Heart left ventricle (tissue), 13 donors: ENCODE results near the gene RFX2.

Source experiments
- POLR2A ChIP-seq, 2 donors: fragments of 450-650 bp; IDR thresholded peaks; one replicate each; pipeline ENCODE4 v1.6.1; 2017; ENCODE audit warnings: antibody characterized with exemption in 2 of 2, mild to moderate bottlenecking in 2 of 2, moderate library complexity in 2 of 2
- TF ChIP-seq, protein P1 (sequence below), 12 donors: fragments of 200-600 bp; sonication (generic) in 4 of 12; IDR thresholded peaks; one replicate each; pipeline versions ENCODE4 v1.5.0 to v1.8.0; 2018 to 2022; ENCODE audit warnings: antibody characterized with exemption in 12 of 12, mild to moderate bottlenecking in 5 of 12
- donor health status: ischemic (EF 13 %, LVEDD 7.1; RV severe dilation, severe dysfunction).
- donor health status: DM: no; HTN: yes; CAD: no.
- donor health status: DM: no; HTN: no; CAD: no.
- donor health status: ischemic (EF 25% LVEDD 6.9; RV normal size, moderate dysfunction).
- donor health status: ischemic (EF 25% LVEDD 5.7; RV mildly dilated, moderate dysfunction).
- donor health status: ischemic (EF 35%, LVEDD 5.7; RV mildly dilated, moderate dysfunction).
- donor health status: nonischemic (EF 11% LVEDD 7.7; RV severe dilation, severe dysfunction).
- donor health status: DM: yes; HTN: yes; CAD: no.
- donor health status: PGD.
- donor health status: ischemic (EF 29% LVEDD 5.4; RV normal size, mild dysfunction).
- donor health status: nonischemic (EF 23%, LVEDD 6.1; RV moderate dilation, normal function).

DNA sequence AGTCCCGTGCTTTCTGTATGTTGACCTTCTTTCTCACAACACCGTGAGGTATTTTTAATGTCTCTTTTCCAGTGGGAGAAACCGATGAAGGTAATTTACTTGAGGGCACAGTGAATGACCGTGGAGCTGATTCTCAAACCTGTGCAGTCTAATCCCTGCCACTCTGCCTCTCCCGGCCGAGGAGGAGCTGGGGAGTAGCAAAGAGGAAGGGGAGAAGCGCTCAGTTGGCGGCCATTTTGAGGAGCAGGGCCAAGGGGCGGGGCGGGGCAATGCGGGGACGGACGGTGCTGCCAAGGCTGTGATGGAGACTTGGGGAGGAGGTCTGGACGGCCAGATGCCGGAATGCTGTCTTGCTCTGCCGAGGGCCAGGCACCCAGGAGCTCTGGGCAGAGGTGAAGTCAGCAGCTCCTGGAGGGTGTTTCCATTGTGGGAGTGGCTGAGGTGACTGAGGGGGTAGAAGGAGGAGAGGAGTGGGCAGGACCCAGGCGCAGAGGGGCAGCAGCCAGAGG, 120.0 kb downstream of the RFX2 start:
- no peak for TF ChIP-seq POLR2A (IDR thresholded peaks at IDR 0.05)
- TF ChIP-seq, protein P1, sequence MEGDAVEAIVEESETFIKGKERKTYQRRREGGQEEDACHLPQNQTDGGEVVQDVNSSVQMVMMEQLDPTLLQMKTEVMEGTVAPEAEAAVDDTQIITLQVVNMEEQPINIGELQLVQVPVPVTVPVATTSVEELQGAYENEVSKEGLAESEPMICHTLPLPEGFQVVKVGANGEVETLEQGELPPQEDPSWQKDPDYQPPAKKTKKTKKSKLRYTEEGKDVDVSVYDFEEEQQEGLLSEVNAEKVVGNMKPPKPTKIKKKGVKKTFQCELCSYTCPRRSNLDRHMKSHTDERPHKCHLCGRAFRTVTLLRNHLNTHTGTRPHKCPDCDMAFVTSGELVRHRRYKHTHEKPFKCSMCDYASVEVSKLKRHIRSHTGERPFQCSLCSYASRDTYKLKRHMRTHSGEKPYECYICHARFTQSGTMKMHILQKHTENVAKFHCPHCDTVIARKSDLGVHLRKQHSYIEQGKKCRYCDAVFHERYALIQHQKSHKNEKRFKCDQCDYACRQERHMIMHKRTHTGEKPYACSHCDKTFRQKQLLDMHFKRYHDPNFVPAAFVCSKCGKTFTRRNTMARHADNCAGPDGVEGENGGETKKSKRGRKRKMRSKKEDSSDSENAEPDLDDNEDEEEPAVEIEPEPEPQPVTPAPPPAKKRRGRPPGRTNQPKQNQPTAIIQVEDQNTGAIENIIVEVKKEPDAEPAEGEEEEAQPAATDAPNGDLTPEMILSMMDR (IDR thresholded peaks at IDR 0.05): no peak
